Activated naive CD4-positive, alpha-beta T cell treated with anti-CD3 and anti-CD28 coated beads for 36 hours (primary cell): ENCODE measurements around the gene NTRK3. TPM values are rescaled to one million over a fixed set of nuclear protein-coding genes. Genes with fewer than 3 reads are reported as not detected.

ENCODE experiments used
- CTCF ChIA-PET: fragments of 350-600 bp; sonication (Branson Sonifier 250); formaldehyde crosslinking; loops from one replicate; lab custom pipeline; 2021; ENCODE audit warnings: antibody characterized with exemption; lab: Charles Lee
- DNase-seq: peaks from one replicate; pipeline ENCODE4 v3.0.0-alpha.2; 2020
- H3K27ac Mint-ChIP-seq: one replicate; pipeline ENCODE4 v1.8.0; 2021; ENCODE audit warnings: mild to moderate bottlenecking, mixed read lengths
- H3K27me3 Mint-ChIP-seq: one replicate; pipeline ENCODE4 v1.8.0; 2021; ENCODE audit warnings: low read depth, mixed read lengths
- H3K36me3 Mint-ChIP-seq: one replicate; pipeline ENCODE4 v1.8.0; 2021; ENCODE audit warnings: low read depth, mixed read lengths
- H3K4me1 Mint-ChIP-seq: one replicate; pipeline ENCODE4 v1.8.0; 2021; ENCODE audit warnings: low read depth, mixed read lengths
- H3K4me3 Mint-ChIP-seq: one replicate; pipeline ENCODE4 v1.8.0; 2021; ENCODE audit warnings: mild to moderate bottlenecking, moderate library complexity, mixed read lengths
- H3K9me3 Mint-ChIP-seq: one replicate; pipeline ENCODE4 v1.8.0; 2021; ENCODE audit warnings: mixed read lengths
- intact Hi-C: fragments of 100-400 bp; cut with micrococcal nuclease; formaldehyde crosslinking; loops from one replicate; pipeline ENCODE4 v1.15.1; 2023
- total RNA-seq, 2 experiments: library from RNA; stranded (reverse); gene quantifications; one replicate each; pipeline ENCODE4 v1.2.3, GENCODE V29; 2021

NTRK3 gene
- total RNA-seq, 2 experiments from 2014 or later = 0.95 to 1.4 TPM

- CTCF ChIA-PET = no interaction called here
- no peak overlapping the region for H3K27ac Mint-ChIP-seq
- no peaks in the 10 kb centered on the region for H3K36me3 Mint-ChIP-seq
- no peak overlapping the region for H3K4me3 Mint-ChIP-seq
- no peaks in the 10 kb centered on the region for H3K4me1 Mint-ChIP-seq
- H3K27me3 Mint-ChIP-seq = no peaks in the 10 kb centered on the region
- DNase-seq = no peak
- H3K9me3 Mint-ChIP-seq = no peaks in the 10 kb centered on the region
- intact Hi-C loops = no loop called here
These were observed 439.7 kb downstream of the NTRK3 start for GRCh38 chr15:87816811-87817210.

- Mint-ChIP-seq H3K9me3 (no peaks in the 10 kb centered on the region), H3K27me3 (no peaks in the 10 kb centered on the region), H3K27ac (no peak overlapping the region), H3K36me3 (no peaks in the 10 kb centered on the region), H3K4me3 (no peak overlapping the region), H3K4me1 (no peaks in the 10 kb centered on the region)
- no peak for DNase-seq
- intact Hi-C loops = no loop called here
- CTCF ChIA-PET = no interaction called here
These were observed 440.5 kb downstream of the NTRK3 start for GRCh38 chr15:87816016-87816415.

Other genes with a start within 250 kb of the NTRK3 start
- gene MRPL46, start 210.6 kb upstream of the NTRK3 start, total RNA-seq = 10 to 100 TPM; 29.1 to 29.2 TPM
- gene MRPS11, start 211.0 kb upstream of the NTRK3 start, total RNA-seq = 10 to 100 TPM; 50.3 to 57.1 TPM